DND-41 (cell line): Measurements from ENCODE around the gene AQP5.

Source experiments
- EZH2 ChIP-seq: IDR thresholded peaks from 3 replicates; pipeline ENCODE4 v1.6.1; 2012; ENCODE audit warnings: borderline replicate concordance, low read depth, mild to moderate bottlenecking, moderate library complexity, low read length, inconsistent platforms; ENCODE audit not compliant: severe bottlenecking
- TF ChIP-seq, protein P1 (sequence below): IDR thresholded peaks from 2 replicates; pipeline ENCODE4 v1.5.1; 2012; ENCODE audit warnings: borderline replicate concordance, low read length, moderate library complexity, mild to moderate bottlenecking; ENCODE audit not compliant: poor library complexity, severe bottlenecking; ENCODE audit errors: extremely low read depth

DNA sequence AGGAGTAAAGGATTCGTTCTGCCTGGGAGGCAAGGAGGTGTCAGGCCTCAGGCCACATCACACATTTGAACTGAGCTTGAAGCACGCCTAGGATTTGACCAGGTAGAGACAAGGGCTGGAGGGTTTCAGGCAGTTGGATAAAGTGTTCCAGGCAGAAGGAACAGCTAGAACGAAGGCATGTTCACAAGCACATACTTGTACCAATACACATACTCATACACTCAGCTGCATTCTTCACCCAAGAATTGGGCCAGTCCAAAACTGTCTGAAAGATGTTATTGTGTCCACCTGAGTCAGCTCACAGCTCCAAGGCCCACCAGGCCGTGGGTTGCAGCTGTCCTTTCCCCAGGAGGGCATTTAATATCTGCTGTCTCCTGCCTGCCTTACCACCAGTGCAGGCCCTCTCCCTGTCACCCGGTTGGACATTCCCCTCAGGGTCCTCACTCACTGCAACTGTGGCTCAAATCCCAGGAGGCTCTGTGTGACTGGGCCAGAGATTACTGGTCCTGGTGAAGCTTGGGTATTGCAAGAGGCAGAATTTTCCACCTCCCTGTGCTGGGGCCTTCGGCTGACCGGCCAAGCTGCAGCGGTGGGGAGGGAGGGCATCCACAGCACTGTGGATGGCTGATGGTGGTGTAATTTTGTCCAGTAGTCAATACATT lies 23.9 kb upstream of the AQP5 start:
- TF ChIP-seq, protein P1, sequence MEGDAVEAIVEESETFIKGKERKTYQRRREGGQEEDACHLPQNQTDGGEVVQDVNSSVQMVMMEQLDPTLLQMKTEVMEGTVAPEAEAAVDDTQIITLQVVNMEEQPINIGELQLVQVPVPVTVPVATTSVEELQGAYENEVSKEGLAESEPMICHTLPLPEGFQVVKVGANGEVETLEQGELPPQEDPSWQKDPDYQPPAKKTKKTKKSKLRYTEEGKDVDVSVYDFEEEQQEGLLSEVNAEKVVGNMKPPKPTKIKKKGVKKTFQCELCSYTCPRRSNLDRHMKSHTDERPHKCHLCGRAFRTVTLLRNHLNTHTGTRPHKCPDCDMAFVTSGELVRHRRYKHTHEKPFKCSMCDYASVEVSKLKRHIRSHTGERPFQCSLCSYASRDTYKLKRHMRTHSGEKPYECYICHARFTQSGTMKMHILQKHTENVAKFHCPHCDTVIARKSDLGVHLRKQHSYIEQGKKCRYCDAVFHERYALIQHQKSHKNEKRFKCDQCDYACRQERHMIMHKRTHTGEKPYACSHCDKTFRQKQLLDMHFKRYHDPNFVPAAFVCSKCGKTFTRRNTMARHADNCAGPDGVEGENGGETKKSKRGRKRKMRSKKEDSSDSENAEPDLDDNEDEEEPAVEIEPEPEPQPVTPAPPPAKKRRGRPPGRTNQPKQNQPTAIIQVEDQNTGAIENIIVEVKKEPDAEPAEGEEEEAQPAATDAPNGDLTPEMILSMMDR = no peak
- no peak for TF ChIP-seq EZH2
